ENCODE data around the gene DPH1.
A peak's percentile ranks its signal among the peaks of the same experiment; 100 is the strongest.

The DPH1 gene

GRCh38 chr17:2027528-2028233, 2.3 kb upstream of the DPH1 start:
- DNase-seq (ENCODE audit: low read depth in 1 of 2, low spot score in 1 of 2), result no peak

DNA sequence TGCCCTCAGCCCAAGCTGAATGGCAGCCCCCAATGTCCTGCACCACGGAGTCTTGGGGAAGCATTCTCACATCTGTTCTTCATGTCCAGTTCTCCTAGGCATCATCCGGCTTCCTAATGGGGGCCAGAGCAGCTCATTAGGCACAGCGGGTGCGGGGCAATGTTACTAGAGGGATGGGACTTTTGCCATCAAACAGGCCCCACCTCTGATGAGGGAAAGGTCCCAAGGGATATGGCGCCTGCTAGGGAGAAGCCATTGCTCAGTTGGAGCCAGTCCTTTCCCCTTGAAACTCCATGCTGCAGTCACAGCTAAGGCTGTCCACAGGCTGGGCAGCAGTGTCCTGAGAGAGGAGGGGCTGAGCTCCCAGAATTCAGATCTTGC, 1.7 kb upstream of the DPH1 start:
- DNase-seq (ENCODE audit: low read depth in 1 of 2, low spot score in 1 of 2), result no peak

GRCh38 chr17:2028737-2029136, 1.2 kb upstream of the DPH1 start:
- no peak for DNase-seq (ENCODE audit: low read depth in 1 of 2, low spot score in 1 of 2)

DNA sequence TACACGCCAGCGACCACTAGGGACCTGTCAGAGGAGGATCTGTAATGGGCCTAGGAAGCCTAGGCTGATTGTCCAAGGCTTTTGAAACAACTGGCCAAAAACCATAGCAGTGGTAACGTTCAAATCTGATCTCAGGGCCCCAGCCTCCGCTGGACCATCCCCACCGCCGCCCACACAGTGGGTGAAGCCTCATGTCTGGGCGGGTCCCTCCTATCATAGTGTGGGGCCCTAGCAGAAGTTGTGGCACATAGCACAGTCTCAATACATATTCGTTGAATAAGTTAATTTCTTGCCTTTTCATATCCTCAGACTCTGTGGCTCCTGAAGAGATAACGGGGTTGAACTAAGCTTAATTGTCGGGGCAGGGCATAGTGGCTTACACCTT, 818 bp downstream of the DPH1 start:
- DNase-seq (ENCODE audit: low read depth in 1 of 2, low spot score in 1 of 2), result no peak

DNA sequence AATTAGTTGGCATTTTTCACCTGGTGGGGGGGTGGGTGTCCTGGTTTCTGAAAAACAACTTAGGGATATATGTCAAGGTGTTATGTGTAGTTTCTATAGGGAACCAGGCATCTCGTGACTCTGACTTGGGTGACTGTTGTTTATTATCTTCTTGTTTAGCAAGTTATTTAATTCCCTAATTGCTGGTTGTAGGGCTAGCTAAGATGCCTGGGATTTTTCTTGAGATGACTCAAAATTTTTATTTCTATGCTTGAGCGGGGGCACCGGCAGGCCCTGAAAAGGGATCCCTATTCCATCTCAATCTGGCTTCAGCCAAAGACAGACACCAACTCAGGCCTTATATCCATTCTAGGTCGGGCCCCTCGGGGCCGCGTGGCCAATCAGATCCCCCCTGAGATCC, 3.2 kb downstream of the DPH1 start:
- no peak for DNase-seq (ENCODE audit: low read depth in 1 of 2, low spot score in 1 of 2)

DNA sequence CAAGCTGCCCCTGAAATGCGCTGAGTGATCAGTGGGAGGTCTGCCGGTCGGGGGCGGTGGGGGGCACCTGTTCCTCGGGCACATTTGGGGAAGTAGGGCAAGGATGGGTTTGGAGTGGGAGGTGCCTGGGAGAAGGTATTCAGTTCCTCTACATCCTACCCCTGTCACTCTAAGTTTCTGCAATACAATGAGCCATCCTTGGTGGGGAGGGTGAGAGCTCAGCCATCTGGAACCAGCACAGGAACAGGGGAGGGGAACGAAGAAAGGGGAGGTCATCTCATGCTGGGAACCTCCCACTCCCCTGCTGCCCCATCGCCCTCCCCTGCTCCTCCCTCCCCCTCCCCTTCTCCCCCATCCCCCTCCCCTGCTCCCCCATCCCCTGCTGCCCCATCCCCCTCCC, 4.2 kb downstream of the DPH1 start:
- no peak for DNase-seq (ENCODE audit: low read depth in 1 of 2, low spot score in 1 of 2)

DNA sequence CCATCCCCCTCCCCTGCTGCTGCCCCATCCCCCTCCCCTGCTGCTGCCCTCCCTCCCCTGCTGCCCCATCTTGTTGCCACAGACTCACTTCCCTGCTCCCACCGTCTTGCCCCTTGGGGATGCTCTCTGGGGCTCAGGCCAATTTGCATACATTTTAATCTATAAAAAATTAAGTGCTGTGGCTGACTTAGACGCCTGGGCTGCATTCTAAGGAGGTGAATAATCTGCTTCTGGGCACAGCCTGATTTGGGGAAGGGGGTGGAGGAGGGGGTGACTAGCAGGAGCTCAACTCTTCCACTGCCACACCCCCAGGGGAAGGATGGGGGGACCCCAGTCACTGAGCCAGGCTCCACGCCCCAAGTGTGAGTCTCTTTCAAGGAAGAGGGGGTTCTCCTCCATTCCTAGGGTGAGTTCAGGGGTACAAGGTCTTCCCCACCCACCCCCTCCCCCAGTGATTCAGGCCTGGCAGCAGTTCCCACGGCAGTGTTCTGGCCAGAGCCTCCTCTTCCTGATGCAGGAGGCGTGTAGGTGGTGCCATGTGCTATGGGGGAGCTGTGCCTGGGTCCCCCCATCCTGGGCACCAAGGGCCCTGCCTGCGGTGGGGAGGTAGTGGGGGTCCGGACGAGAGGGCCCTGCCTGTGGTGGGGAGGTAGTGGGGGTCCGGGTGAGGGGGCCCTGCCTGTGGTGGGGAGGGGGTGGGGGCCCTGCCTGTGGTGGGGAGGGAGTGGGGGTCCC, 5.0 kb downstream of the DPH1 start:
- no peak for DNase-seq (ENCODE audit: low read depth in 1 of 2, low spot score in 1 of 2)

DNA sequence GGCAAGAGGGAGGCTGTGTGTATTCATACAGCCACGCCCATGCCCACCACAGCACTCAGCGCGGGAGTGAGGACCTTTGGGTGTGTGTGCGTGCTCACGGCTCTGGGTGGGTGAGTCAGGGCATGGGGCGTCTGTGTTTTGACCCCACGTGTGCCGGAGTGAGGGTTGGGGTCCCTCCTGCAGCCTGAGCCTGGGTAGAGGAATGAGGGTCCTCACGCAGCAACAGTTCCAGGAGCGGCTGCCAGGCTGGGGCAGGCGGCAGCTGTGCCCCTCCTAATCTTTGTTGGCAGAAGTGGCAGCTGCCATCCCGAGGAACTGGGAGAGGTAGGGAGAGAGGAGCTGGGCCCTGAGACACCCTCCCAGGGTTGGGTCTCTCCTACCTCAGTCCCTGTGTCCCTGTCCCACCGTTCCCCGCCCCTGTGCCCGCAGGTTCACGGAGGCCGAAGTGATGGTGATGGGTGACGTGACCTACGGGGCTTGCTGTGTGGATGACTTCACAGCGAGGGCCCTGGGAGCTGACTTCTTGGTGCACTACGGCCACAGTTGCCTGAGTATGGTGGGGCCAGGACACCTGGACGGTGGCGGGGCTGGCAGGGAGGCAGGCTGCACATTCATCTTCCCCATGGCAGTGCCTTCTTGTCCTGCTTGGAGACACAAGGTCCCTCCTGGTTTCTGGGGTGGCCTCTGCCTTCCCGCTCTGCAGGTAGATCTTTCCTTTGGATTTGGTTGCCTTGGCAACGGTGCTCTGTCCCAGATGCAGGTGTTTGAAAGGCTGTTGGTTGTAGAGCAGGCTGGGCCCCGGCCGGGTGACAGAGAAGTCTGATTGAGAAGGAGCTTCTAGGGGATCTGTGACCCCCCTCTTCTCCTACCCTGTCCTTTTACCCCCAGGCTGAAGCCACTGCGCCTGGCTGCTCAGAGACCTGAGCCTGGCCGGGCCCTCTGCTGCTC, 5.9 kb downstream of the DPH1 start:
- DNase-seq (ENCODE audit: low read depth in 1 of 2, low spot score in 1 of 2), result no peak

- no peak for DNase-seq (ENCODE audit: low read depth in 1 of 2, low spot score in 1 of 2)
Measured at GRCh38 chr17:2037155-2037554, 7.2 kb downstream of the DPH1 start.

DNA sequence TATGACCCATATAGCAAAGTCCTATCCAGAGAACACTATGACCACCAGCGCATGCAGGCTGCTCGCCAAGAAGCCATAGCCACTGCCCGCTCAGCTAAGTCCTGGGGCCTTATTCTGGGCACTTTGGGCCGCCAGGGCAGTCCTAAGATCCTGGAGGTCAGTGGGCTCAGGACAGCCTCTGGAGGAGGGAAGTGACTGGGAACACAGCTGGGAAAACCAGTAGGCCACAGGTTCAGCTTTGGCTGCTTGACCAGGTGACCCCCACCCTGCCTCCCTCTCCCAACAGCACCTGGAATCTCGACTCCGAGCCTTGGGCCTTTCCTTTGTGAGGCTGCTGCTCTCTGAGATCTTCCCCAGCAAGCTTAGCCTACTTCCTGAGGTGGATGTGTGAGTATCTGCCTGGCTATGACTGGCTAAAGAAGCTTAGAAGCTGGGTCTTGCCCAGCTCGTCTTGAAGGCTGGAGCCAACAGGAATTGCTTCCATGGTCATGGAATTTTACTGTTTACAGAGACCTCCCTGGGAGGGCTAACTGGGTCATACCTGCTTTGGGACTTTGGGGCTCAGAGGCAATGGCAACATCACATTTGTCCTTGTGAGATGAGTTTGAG, 10.4 kb downstream of the DPH1 start:
- DNase-seq (ENCODE audit: low read depth in 1 of 2, low spot score in 1 of 2), result no peak

DNA sequence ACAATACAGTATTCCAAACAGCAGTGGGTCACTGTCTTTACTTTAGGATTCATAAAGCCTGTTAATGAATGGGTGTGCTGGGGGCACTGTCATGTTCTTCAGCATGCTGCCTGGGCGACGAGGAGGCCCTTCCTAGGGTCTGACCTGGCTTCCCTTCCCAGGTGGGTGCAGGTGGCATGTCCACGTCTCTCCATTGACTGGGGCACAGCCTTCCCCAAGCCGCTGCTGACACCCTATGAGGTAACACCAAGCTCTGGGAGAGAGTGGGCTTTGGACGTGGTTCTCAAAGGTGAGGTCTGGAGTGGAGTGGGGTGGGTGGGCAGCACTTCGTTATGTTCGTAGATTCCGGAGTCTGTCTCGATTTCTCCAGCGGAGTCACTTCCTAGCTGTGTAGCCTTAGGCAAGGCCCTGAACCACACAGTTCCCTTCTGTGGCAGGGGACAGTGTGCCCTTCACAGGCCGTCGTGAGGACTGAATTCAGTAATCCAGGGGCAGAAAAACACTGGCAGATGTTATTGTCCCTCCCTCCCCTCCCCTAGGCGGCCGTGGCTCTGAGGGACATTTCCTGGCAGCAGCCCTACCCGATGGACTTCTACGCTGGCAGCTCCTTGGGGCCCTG, 11.1 kb downstream of the DPH1 start:
- no peak for DNase-seq (ENCODE audit: low read depth in 1 of 2, low spot score in 1 of 2)

DNA sequence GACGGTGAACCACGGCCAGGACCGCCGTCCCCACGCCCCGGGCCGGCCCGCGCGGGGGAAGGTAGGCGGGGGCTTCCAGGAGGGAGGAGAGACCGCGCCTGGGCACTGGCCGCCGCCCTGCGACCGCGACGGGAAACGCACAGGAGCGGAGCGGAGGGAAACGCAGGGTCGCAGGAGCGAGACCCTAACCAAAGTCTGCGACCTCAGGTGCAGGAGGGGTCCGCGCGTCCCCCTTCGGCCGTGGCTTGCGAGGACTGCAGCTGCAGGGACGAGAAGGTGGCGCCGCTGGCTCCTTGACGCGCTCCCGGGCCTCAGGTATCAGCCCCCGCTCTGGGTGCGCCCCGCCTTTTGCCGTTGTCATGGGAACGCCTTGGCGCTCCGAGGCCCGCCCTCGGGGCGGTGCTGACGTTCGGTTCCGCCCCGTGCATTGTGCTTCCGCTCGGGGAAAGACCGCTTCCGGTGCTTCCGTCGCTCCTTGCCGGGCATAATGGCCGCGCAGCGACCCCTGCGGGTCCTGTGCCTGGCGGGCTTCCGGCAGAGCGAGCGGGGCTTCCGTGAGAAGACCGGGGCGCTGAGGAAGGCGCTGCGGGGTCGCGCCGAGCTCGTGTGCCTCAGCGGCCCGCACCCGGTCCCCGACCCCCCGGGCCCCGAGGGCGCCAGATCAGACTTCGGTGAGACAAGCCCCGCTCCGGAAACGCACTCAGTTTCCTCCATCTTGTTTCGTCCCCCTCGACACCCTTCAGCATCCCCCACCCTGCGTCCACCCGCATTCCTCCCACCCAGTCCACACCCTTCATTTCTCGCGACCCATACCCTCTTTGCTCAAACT, 11.8 kb downstream of the DPH1 start, which contains the start of gene OVCA2:
Gene OVCA2, plus strand, starts transcription at position 462 of the 829 bp plus-strand sequence. Its CDS starts 26 bp downstream, at position 488.
- DNase-seq (ENCODE audit: low read depth in 1 of 2, low spot score in 1 of 2), result peak; percentile 97

GRCh38 chr17:2042390-2042847, 12.5 kb downstream of the DPH1 start:
- DNase-seq (ENCODE audit: low read depth in 1 of 2, low spot score in 1 of 2), result no peak

GRCh38 chr17:2042933-2043332, 13.0 kb downstream of the DPH1 start:
- no peak for DNase-seq (ENCODE audit: low read depth in 1 of 2, low spot score in 1 of 2)

DNA sequence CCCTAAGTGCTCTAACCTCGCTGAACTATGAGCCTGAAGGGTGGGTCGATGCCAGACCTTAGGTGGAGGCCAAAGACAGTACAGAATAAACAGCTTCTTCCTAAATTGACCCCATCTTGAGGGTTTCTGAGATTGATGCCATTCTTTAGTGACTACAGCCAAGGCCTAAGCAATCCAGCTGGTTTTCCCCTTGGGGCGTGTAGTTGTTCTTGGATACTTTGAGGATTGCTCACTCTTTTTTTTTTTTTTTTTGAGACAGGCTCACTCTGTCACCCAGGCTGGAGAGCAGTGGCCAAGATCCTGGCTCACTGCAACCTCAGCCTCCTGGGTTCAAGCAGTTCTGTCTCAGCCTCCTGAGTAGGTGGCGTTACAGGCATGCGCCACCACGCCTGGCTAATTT, 13.8 kb downstream of the DPH1 start:
- DNase-seq (ENCODE audit: low read depth in 1 of 2, low spot score in 1 of 2), result no peak

GRCh38 chr17:2044263-2044894, 14.4 kb downstream of the DPH1 start:
- no peak for DNase-seq (ENCODE audit: low read depth in 1 of 2, low spot score in 1 of 2)

DNA sequence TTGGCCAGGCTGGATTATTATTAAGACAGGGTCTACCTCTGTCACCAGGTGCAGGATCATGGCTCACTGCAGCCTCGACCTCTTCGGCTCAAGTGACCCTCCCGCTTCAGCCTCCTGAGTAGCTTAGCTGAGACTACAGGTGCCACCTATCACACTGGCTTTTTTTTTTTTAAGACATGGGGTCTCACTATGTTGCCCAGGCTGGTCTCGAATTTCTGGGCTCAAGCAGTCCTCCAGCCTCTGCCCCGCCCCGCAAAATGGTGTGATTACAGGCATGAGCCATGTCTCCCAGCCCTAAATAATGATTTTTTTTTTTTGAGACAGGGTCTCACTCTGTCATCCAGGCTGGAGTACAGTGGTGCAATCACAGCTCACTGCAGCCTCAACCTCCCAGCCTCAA, 17.6 kb downstream of the DPH1 start:
- DNase-seq (ENCODE audit: low read depth in 1 of 2, low spot score in 1 of 2), result no peak

- DNase-seq (ENCODE audit: low read depth in 1 of 2, low spot score in 1 of 2), result no peak
Measured at GRCh38 chr17:2048805-2049204, 18.9 kb downstream of the DPH1 start.
